Astrocyte (in vitro differentiated cells and primary cell): ENCODE data around the gene ZNF608. TPM values are rescaled to one million over a fixed set of nuclear protein-coding genes. Genes with fewer than 3 reads are reported as not detected.

ENCODE experiments used
- DNase-seq: peaks from one replicate; pipeline ENCODE4 v3.0.0-alpha.2; 2010; ENCODE audit warnings: low read depth
- FAIRE-seq: peaks from 2 replicates; lab custom pipeline; 2011; peaks lifted over from hg19 to GRCh38; lab: Jason Lieb, UNC
- H2AFZ ChIP-seq: 2 replicates; pipeline ENCODE4 v1.6.0; 2012; ENCODE audit warnings: low read depth, low read length, inconsistent platforms
- H3K27ac ChIP-seq: 2 replicates; pipeline ENCODE4 v1.5.1; 2011; ENCODE audit warnings: low read depth, low read length, inconsistent platforms
- H3K27me3 ChIP-seq: 2 replicates; pipeline ENCODE4 v1.6.0; 2011; ENCODE audit warnings: low read length, inconsistent platforms; ENCODE audit not compliant: insufficient read depth
- H3K36me3 ChIP-seq: 2 replicates; pipeline ENCODE4 v1.5.1; 2011; ENCODE audit warnings: low read length, inconsistent platforms; ENCODE audit not compliant: insufficient read depth
- H3K4me1 ChIP-seq: 2 replicates; pipeline ENCODE4 v1.5.1; 2011; ENCODE audit warnings: low read length, inconsistent platforms; ENCODE audit not compliant: insufficient read depth
- H3K4me2 ChIP-seq: 2 replicates; pipeline ENCODE4 v1.6.0; 2012; ENCODE audit warnings: low read length, inconsistent platforms
- H3K4me3 ChIP-seq: 2 replicates; pipeline ENCODE4 v1.5.1; 2011; ENCODE audit warnings: low read depth, mild to moderate bottlenecking, low read length, inconsistent platforms; ENCODE audit not compliant: insufficient read depth
- H3K79me2 ChIP-seq: 2 replicates; pipeline ENCODE4 v1.6.0; 2012; ENCODE audit warnings: mild to moderate bottlenecking, low read length, inconsistent platforms; ENCODE audit not compliant: insufficient read depth
- H3K9ac ChIP-seq: 2 replicates; pipeline ENCODE4 v1.6.0; 2012; ENCODE audit warnings: mild to moderate bottlenecking, low read length, inconsistent platforms
- H3K9me3 ChIP-seq: 2 replicates; pipeline ENCODE4 v1.5.1; 2012; ENCODE audit warnings: low read depth, mild to moderate bottlenecking, low read length, inconsistent platforms; ENCODE audit not compliant: insufficient read depth
- H4K20me1 ChIP-seq: 2 replicates; pipeline ENCODE4 v1.6.0; 2012; ENCODE audit warnings: low read length, inconsistent platforms; ENCODE audit not compliant: insufficient read depth
- H3K27ac Mint-ChIP-seq: one replicate; pipeline ENCODE4 v1.8.0; 2021; ENCODE audit warnings: mild to moderate bottlenecking, mixed read lengths; ENCODE audit not compliant: unreplicated experiment
- H3K27me3 Mint-ChIP-seq: one replicate; pipeline ENCODE4 v1.8.0; 2021; ENCODE audit warnings: low read depth, mixed read lengths; ENCODE audit not compliant: unreplicated experiment
- H3K36me3 Mint-ChIP-seq: one replicate; pipeline ENCODE4 v1.8.0; 2021; ENCODE audit warnings: low read depth, mixed read lengths; ENCODE audit not compliant: unreplicated experiment
- H3K4me1 Mint-ChIP-seq: one replicate; pipeline ENCODE4 v1.8.0; 2021; ENCODE audit warnings: low read depth, mixed read lengths; ENCODE audit not compliant: unreplicated experiment
- H3K4me3 Mint-ChIP-seq: one replicate; pipeline ENCODE4 v1.8.0; 2021; ENCODE audit warnings: mild to moderate bottlenecking, moderate library complexity, mixed read lengths; ENCODE audit not compliant: unreplicated experiment
- H3K9me3 Mint-ChIP-seq: one replicate; pipeline ENCODE4 v1.8.0; 2021; ENCODE audit warnings: mild to moderate bottlenecking, mixed read lengths; ENCODE audit not compliant: unreplicated experiment
- EZH2 ChIP-seq: IDR thresholded peaks from 2 replicates; pipeline ENCODE4 v1.6.1; 2012; ENCODE audit warnings: mild to moderate bottlenecking, low read length, inconsistent platforms; ENCODE audit not compliant: insufficient read depth
- total RNA-seq: library from RNA; stranded (reverse); gene quantifications from 2 replicates; pipeline ENCODE4 v1.2.1, GENCODE V29; 2021
- TF ChIP-seq, protein P1 (sequence below): IDR thresholded peaks from 2 replicates; pipeline ENCODE4 v1.5.1; 2011; ENCODE audit warnings: low read depth, mild to moderate bottlenecking, inconsistent platforms, low read length, moderate library complexity; ENCODE audit not compliant: insufficient read depth

Gene ZNF608
- total RNA-seq, 1 donor from 2014 or later = 57.3 TPM

DNA sequence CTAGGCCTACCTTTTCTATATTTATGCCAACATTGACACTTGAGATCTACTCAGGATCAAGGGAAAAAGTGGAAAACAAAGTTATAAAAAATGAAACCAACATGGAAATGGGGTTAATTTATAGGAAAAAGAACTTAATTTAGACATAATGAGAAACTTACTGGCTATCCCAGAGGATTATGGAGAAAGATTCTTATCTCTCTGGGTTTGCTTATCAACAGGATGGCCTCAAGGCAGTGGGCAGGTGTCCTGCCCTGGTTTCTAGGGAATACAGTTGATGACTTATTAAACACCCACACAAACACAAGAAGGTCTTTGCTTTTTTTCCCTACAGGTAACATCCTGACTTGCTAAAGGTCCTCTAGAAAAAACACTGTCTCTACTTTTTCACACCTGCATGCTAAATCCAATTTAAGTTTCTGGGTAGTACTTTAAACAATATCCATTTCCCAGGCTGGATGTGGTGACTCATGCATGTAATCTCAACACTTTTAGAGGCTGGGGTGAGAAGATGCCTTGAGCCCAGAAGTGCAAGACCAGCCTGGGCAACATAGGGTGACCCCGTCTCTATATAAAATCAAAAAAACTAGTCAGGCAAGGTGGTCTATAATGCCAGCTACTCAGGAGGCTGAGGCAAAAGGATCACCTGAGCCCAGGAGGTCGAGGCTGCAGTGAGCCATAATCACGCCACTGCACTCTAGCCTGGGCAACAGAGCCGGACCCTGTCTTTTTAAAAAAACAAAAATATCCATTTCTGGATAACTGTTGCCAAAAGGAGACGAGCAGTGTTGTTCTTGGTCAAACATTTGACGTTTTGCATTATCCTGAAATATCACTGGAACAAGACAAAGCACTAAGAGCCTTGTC lies 6.6 kb upstream of the ZNF608 start:
- no peaks in the 10 kb centered on the region for H3K36me3 ChIP-seq
- H3K9ac ChIP-seq = no peak overlapping the region
- Mint-ChIP-seq H3K9me3 (no peaks in the 10 kb centered on the region), H3K36me3 (no peaks in the 10 kb centered on the region), H3K27me3 (no peaks in the 10 kb centered on the region), H3K4me3 (no peak overlapping the region), H3K27ac (no peak overlapping the region), H3K4me1 (peaks cover 22% of the 10 kb centered on the region)
- no peaks in the 10 kb centered on the region for H3K9me3 ChIP-seq
- peaks cover 10% of the 10 kb centered on the region for H3K4me1 ChIP-seq
- DNase-seq = no peak
- no peaks in the 10 kb centered on the region for H3K27me3 ChIP-seq
- H3K4me3 ChIP-seq = no peak overlapping the region
- H3K4me2 ChIP-seq = no peak overlapping the region
- H4K20me1 ChIP-seq = no peaks in the 10 kb centered on the region
- TF ChIP-seq, protein P1, sequence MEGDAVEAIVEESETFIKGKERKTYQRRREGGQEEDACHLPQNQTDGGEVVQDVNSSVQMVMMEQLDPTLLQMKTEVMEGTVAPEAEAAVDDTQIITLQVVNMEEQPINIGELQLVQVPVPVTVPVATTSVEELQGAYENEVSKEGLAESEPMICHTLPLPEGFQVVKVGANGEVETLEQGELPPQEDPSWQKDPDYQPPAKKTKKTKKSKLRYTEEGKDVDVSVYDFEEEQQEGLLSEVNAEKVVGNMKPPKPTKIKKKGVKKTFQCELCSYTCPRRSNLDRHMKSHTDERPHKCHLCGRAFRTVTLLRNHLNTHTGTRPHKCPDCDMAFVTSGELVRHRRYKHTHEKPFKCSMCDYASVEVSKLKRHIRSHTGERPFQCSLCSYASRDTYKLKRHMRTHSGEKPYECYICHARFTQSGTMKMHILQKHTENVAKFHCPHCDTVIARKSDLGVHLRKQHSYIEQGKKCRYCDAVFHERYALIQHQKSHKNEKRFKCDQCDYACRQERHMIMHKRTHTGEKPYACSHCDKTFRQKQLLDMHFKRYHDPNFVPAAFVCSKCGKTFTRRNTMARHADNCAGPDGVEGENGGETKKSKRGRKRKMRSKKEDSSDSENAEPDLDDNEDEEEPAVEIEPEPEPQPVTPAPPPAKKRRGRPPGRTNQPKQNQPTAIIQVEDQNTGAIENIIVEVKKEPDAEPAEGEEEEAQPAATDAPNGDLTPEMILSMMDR = no peak
- H2AFZ ChIP-seq = no peak overlapping the region
- no peak for FAIRE-seq
- no peak overlapping the region for H3K27ac ChIP-seq
- no peaks in the 10 kb centered on the region for H3K79me2 ChIP-seq

DNA sequence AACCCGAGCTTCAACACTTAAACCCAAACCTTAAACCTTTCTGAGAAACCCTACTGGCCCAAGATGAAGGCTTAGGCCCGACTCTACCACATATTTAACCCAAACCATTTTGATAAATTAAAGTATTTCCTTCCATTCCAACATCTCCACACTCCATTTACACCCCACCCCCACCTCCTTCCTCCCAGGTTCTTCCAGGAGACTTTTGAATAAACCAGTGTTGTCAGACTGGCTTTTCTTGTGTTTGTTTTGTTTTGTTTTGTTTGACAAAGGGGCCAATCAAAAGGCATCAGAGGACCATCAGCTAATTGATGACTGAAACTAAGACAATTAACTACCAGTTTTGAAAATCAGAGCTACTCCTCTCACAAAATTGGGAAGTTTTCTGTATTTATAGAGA lies 4.6 kb upstream of the ZNF608 start:
- Histone ChIP-seq H3K4me1 (peaks cover 10% of the 10 kb centered on the region), H3K4me2 (no peak overlapping the region), H4K20me1 (no peaks in the 10 kb centered on the region), H3K9ac (no peak overlapping the region), H2AFZ (no peak overlapping the region), H3K27me3 (no peaks in the 10 kb centered on the region), H3K36me3 (no peaks in the 10 kb centered on the region), H3K9me3 (no peaks in the 10 kb centered on the region), H3K4me3 (no peak overlapping the region), H3K79me2 (no peaks in the 10 kb centered on the region), H3K27ac (no peak overlapping the region)
- H3K9me3 Mint-ChIP-seq = no peaks in the 10 kb centered on the region
- H3K4me3 Mint-ChIP-seq = no peak overlapping the region
- TF ChIP-seq, protein P1 = no peak
- TF ChIP-seq EZH2 = no peak
- no peaks in the 10 kb centered on the region for H3K36me3 Mint-ChIP-seq
- H3K4me1 Mint-ChIP-seq = peaks cover 22% of the 10 kb centered on the region
- no peak for FAIRE-seq
- no peak for DNase-seq
- no peak overlapping the region for H3K27ac Mint-ChIP-seq
- H3K27me3 Mint-ChIP-seq = no peaks in the 10 kb centered on the region
